ENCODE measurements around the gene HADHA.
"Not testable (repeated sequence)": the region's sequence is repeated elsewhere in the genome, so short reads cannot be mapped to it uniquely, and the experiment has no call there.

Gene HADHA

DNA sequence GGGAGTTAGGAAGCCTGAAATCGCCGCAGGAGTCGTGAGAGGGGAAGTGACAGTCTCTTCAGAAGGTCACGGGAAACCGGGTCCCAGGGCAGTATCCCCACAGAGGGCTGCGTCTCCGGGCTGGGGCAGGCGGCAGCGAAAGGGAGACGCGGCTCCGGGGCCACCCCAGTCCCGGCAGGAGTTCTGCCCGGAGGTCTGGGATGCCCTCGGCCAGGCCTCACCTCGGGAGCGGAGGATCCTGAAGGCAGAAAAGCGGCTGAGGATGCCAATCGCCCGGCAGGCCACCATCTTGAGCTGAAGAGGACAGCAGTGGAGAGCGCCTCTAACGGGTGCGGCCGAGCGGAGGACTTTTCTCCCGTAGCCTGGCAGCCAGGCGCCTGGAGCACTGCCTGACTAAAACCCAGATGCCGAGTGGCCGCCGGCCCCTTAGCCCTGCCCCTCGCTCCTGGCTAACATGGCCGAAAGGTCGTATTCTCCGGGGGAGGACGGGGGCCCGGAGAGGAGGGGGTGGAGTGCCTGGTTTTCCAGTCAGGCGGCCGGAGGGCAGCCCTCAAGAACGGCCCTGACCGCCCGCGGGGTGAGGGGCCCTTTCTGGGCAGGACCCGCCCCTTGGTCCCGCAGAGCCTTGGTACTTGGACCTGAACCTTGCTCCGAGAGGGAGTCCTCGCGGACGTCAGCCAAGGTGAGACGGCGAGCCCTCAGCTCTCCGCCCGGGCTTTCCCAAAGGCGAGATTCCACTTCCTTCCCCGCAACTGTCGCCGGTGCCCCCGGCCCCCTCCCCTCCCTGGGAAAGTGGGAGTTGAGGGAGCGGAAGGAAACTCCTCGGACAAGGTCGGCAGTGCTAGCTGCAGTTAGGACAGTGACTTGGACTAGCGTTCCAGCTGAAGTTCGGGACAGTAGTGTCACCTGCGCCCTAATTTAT is at the start of gene HADHA, which contains the start of gene HADHB:
TSS of gene HADHA (minus strand) at position 324 of the 922 bp plus-strand sequence. CDS start at position 288, 36 bp downstream.
TSS of gene HADHB (plus strand) at position 631 of the 922 bp plus-strand sequence. CDS start 9,316 bp downstream, outside the sequence.
- peak; percentile 89 for DNase-seq

DNA sequence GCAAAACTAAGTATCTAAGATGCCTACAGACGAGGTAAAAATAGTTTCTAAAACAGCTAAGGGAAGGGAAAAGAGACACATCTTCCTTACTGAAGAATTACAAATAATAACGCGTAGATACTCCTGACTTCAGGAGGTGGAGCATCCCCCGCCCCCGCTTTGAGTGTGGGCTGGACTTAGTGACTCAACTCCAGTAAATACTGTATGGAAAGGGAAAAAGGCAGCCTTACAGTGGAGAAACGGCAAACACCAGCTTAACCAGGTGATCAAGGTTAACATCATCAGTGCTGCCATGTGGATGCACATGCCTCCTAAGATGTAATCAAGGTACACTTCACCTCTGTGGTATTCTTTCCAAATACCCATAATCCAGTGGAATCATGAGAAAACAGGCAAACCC is 48.2 kb upstream of the HADHA start:
- no peak for DNase-seq

DNA sequence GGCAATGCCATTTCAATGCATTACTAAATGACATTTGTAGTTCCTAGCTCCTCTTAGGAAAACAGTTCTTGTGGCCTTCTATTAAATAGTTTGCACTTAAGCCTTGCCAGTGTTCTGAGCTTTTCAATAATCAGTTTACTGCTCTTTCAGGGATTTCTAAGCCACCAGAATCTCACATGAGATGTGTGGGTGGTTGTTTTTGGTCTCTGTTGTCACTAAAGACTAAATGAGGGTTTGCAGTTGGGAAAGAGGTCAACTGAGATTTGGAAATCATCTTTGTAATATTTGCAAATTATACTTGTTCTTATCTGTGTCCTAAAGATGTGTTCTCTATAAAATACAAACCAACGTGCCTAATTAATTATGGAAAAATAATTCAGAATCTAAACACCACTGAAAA is 45.6 kb upstream of the HADHA start:
- no peak for DNase-seq

DNA sequence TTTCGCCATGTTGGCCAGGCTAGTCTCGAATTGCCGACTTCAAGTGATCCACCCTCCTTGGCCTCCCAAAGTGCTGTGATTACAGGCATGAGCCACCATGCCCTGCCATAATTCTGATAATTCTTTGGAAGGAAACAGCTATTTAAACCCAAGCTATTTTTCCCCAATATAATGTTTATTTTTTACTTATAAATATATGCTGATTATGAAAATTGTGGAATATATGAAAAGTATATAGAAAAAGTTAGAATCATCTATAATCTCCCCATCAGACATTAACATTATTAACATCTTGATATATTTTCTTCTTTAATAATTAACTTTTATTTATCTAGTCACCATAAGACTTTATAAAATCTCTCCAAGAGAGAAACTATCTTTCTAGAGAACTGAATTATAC is 41.5 kb upstream of the HADHA start:
- no peak for DNase-seq

DNA sequence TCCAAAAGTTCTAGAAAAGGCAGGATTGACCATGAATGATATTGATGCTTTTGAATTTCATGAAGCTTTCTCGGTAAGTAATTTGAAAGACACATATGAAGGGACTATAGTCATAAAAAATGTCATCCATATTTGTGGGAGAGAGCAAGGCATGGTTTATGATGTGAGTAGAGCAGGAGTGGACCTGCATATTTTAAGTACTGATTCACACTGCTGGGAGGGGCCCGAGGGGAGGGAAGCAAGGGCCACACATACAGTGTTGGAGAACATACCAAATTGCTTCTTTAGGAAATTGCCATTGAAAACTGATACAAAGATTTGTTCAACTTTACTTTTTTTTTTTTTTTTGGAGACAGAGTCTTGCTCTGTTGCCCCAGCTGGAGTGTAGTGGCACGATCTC is 39.7 kb upstream of the HADHA start:
- DNase-seq, result no peak

DNA sequence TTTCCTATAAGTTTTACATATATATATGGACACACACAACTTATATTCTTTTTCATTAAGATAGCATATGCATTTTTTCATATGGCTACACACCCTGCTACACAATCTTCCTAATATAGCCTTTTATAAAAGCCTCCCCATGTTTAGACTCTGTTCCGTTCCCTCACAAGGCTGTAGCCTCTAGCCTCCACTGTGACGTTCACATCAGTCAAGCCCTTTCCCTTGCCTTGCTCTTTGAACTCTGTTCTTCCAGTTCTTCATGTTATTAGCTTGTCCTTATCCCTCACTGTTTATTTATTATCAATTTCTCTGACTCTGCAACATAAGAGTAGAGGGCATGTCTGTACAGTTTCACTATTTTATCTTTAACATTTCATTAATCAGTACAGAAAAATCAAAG is 39.2 kb upstream of the HADHA start:
- no peak for DNase-seq

DNA sequence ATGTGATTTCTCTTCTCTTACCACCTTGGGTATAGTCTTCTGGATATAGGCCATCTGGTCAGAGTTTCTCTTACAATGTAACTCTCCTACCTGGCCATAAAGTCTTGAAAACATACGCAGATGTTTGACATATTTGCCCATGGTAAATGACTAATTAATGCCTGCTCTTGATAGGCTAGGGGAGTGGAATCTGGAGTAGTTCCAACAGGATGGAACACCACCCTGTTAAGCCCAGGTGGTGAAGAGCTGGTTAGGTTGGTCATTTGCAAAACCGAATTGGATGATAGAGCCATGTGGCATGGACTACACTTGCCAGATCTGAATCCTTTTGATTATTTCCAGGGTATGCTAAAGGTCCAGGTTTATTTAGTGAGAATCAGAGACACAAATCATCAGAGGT is 36.8 kb upstream of the HADHA start:
- no peak for DNase-seq

DNA sequence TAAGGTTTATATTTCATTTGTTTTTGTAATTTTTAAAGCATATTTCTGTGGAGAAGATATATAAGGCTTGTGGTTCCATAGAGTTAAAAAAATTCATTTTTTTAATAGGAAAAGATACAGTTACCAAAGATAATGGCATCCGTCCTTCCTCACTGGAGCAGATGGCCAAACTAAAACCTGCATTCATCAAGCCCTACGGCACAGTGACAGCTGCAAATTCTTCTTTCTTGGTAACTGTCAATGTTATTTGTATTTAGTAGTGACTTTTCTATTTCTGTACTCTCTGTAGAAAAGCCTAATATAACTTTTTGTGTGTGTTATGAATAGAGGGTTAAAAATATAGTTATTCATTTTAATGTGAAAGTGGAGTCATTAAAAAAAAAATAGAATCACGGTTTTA is 35.5 kb upstream of the HADHA start:
- DNase-seq, result no peak

DNA sequence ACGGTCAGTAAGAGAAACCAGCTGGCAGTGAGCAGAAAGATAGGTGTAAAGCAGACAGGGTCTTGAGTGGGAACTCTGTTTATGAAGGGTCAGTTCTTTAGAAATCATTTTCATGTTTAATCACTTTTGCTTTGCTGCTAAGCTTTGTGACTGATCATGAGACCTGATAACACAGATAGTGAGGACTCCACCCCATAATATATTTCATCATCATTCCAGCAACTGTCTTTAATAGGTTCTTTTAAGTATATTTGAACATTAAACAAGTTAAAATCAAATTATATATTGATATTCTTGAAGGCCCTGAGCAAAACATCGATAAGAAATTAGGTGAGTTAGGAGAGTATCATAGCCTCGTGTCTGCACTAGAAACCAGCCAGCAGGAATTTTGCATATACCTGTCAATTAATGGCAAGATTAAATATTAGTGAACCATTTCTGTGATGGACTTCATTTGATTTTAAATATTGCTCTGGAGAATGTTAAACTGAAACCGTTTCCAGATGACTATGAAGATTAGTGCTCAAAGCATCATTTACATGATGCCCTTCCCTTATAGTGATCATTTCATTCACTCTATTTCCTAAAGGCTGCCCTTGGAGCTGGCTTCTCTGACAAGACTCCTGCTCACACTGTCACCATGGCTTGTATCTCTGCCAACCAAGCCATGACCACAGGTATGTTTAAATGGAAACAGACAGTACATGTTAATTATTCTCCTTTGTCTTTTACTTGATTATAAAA is 32.2 kb upstream of the HADHA start:
- no peak for DNase-seq

DNA sequence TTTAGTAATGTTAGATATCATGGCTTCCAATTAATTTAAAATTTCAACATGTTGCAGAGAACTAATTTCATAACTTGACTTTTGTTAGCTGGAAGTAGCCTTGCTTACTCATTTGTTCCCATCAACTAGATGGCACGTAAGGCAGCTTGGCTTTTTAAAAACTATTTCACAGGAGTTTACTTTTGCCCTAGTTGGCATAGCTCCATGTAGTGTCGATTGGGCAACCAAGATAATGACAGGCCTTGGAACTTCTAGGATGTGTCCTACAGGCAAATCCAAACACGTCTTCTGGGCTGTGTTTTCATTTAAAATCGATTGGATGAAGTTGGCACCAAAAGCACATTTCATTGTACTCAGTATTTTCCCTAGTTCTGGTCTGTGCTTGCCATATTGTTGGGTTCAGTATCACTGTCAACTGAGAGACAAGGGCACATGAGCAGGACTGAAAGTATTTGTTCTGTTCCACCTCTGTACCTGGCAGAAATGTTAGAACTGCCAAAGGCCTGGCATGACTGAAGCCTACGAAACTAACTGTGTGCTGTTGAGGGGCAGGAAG is 29.7 kb upstream of the HADHA start:
- no peak for DNase-seq

DNA sequence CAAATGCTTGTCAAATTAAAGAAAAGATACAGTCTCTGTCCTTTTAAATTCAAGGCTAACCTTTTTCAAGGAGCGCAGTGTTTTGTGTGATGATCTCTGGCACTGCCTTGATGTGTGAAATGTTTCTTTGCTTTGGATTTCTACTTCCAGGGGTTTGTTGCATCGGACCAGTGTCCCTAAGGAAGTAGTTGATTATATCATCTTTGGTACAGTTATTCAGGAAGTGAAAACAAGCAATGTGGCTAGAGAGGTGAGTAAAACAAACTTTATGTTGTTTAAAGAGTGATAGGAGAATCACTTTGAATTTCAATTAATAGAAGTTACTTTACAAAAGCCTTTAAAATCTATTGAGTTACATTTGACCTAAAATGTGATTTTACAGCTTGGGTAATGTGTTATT is 29.1 kb upstream of the HADHA start:
- no peak for DNase-seq

DNA sequence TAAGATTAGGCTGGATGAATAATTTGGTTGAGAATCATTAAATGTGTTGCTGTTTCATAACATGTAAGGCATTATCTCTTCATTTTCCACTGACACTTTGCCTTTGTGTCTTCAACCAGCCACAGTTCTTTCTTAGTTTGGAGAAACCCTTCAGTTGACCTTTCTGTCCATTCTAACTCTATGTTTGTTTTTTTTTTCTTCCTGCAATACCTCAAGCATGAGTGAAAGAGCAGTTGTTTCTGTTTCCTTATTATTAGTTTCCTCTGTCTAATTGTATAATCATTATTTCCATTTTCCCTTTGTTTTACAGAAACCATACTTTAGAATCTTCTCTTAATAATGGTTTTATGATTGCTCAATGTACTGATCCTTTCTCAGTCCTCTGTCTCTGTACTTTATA is 25.9 kb upstream of the HADHA start:
- no peak for DNase-seq

DNA sequence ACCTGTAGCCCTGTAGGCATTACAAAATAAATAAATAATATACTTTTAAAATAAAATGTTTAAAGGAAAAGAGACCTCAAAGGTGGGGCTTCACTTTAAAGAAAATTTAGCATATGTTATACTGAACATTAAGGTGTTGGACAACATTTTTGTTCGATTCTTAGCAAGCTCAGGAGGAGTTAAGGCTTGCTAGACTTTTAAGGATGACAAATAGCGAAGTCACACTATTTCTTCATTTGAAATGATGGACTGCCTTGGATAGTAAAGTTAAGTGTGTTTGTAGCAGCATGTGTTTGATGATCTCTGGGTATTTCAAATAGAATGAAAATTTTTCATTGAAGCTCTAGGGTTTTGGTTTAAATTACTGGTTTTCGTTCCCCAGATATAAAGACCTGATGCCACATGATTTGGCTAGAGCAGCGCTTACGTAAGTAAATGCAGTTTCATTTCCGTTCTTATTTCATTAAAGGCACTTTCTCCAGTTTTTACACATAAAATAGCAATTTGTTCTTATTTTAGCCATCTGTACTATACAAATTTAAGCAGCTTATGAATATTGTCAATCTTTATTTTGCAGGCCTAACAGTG is 25.2 kb upstream of the HADHA start:
- no peak for DNase-seq

DNA sequence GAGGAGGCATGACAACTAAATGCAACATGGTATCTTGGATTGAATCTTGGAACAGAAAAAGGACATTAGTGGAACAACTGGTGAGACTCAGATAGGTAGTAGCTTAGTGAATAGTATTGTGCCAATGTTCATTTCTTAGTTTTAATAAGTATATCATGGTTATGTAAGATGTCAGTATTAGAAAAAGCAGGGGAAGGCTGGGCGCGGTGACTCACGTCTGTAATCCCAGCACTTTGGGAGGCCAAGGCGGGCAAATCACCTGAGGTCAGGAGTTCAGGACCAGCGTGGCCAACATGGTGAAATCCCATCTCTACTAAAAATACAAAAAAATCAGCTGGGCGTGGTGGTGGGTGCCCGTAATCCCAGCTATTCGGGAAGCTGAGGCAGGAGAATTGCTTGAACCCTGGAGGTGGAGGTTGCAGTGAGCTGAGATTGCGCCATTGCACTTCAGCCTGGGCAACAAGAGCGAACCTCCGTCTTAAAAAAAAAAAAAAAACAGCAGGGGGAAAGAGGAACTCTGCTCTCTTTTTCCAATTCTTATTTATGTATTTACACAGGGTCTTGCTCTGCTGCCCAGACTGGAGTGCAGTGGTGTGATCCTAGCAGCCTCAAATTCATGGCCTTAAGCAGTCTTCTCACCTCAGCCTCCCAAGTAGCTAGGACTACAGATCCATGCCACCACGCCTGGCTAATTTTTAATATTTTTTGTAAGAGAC is 24.4 kb upstream of the HADHA start:
- not testable (repeated sequence) for DNase-seq

DNA sequence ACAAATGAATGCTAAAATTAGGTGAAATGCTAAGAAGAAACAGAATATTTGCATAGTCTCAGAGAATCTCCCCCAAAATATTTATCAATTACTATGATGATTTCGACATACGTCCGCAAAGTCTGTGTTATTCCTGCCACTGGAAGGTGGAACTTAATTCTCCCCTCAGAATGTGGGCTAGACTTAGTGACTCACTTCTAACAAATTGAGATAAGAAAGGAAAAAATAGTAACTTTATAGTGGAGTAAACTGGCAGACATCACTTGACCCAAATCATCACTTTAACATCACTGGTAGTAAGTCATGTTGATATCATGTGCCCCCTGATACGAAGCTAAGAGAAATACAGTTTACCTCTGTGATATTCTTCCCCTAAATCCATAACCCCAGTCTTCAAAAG is 23.8 kb upstream of the HADHA start:
- no peak for DNase-seq

DNA sequence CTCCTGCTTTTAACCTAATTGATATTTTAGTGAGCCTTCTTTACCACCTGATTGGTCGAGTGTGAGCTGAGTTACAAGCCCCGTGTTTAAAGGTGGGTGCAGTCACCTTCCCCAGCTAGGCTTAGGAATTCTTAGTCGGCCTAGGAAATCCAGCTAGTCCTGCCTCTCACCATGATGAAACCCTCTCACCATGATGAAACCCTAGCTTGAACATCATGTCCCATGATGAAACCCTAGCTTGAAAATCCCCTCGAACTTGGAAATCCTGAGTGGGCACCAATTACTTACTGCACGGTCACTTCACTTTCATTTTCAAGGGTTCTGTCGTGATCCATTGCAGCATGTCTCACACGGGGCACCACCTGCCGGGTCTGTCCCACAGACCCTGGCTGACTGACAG is 14.4 kb upstream of the HADHA start:
- DNase-seq, result not testable (repeated sequence)

DNA sequence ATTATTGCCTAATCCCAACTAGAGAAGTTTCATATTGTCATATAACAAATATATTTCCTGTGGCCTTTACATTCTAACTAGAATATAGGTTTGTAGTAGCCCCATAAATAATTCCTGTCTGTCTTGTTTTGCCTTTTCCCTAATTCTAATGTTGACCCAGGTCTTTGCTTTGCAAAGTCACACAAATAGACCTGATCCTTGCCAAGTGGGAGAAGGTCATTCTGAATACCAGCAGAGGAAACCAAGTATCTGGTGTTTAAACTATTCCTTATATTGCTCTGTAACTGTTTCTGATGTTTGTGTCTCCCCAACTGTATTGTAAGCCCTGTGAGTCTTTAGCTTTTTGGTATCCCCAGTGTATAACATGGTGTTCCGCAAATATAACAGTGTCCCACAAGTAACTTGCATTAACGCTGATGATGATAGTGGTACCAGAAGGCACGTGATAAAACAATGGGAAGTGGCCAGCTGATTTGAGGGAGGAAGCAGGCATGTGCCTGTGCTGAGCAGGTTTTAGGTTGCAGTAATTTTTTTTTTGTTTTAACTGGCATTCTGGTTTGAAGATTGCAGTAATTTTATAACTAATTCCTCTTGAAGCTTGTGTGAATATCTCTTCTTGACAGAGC is 11.4 kb upstream of the HADHA start:
- no peak for DNase-seq

DNA sequence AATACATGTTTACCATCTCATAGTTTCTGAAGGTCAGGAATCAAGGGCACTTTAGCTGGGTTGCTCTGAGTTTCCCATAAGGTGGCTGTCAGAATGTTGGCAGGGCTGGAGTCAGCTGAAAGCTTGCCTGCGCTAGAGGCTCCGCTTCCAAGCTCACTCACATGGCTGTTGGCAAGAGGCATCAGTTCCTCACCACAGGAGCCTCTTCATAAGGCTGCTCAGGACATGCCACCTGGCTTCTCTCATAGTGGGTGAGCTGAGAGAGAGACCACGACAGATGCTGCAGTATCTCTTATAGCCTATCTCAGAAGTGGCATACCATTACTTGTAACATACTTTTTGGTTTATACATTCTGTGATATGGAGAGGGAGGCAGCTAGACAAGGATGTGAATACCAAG is 7.5 kb upstream of the HADHA start:
- peak; percentile 74 for DNase-seq

DNA sequence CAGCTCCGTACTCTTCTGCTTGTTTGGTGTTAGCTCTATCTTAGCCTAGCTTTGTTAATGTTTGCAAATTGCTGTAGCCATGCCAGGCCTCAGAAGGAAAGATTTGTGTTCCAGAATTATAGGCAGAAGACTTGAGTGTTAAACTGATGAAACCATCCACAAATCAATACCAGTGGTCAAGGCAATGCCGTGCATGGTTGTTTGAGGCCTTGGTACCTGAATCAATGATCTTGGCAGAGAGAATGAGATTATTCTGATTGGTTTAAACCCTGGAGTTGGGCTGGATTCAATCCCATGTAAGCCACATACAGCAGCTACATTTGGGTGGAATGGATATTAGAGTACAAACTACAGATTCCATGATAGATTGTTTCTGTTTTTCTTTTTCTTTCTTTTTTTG is 5.2 kb upstream of the HADHA start:
- no peak for DNase-seq

DNA sequence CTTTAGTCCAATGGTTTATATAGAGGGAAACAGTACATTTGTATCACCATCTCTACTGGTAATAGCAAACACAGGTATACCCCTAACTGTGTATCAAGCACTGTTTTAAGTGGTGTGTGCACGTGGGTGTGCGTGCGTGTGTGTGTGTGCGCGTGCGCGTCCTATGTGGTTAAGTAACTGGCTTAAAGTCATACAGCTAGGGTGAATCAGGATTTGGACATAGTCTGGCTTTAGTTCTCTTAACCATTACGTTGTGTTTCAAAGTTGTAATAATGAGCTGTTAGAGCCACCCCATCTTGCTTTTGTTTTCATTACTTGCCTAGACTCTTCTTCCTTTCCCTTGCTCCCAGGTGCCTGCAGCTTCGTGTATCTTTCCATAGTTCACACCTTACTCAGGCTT is 2.4 kb upstream of the HADHA start:
- DNase-seq, result no peak

DNA sequence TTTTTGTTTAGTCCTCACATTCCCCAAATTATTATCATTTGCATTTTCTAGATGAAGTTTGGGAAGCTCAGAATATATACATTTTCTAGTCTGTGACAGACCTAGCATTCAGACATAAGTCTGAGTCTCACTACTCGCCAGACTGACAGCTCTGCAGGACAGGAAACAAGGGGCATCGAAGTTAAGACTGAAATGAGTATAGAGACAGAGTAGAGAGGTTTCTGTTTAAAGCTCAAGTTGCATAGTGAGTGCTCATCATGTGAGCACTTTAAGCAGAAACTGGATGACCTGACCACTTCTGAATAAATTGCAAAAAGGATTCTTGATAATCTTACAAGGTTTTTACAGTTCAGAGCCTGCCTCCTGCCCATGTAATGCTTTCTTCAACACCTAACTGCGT is 1.4 kb upstream of the HADHA start:
- no peak for DNase-seq

DNA sequence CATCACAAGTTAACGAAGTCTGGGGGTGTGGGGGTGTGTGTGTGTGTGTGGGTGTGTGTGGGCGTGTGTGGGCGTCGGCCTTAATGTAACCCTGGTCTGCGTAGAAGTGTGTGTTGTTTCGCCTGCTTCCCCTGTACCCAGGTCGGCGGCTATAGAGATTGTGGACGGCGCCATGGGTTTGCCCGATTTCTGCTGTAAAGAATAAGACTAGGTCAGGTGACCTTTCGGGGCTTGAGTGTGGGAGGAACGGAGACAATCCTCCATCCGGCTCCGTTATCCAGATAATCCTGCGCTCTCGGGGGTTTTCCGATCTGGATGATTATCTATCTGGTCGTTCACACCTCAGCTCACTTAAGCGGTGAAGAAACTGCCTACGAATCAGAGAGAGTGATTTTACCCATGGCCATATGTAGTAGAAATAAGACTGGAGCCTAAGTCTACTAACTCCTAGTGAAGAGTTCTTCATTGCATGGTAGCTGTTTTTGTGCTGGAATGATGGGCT is 850 bp upstream of the HADHA start:
- no peak for DNase-seq

Measured in NCI-H1694 treated with DMSO at 0.1 percent for 48 hours (cell line).